GM19328 (cell line): Measurements from ENCODE around the gene AEBP1.
A peak's percentile ranks its signal among the peaks of the same experiment; 100 is the strongest.
"Not testable (repeated sequence)": the region's sequence is repeated elsewhere in the genome, so short reads cannot be mapped to it uniquely, and the experiment has no call there.

Experiments
- ATAC-seq: cut with Tn5 transposase; IDR thresholded peaks from one replicate; pipeline ENCODE4 v1.9.1; 2021; ENCODE audit warnings: mild to moderate bottlenecking, moderate library complexity; ENCODE audit not compliant: unreplicated experiment

The AEBP1 gene

GRCh38 chr7:44116789-44117666 is 12.9 kb downstream of the AEBP1 start:
- ATAC-seq = no peak

- no peak for ATAC-seq
These were observed 13.8 kb downstream of the AEBP1 start for GRCh38 chr7:44117801-44118429.

GRCh38 chr7:44119829-44120380 is 15.8 kb downstream of the AEBP1 start:
- no peak for ATAC-seq

- no peak for ATAC-seq
These were observed 16.2 kb downstream of the AEBP1 start for GRCh38 chr7:44120395-44120794.

GRCh38 chr7:44121761-44122420 is 17.7 kb downstream of the AEBP1 start:
- no peak for ATAC-seq

- ATAC-seq = no peak
These were observed 18.4 kb downstream of the AEBP1 start for GRCh38 chr7:44122529-44122928.

GRCh38 chr7:44123190-44124003 is 19.3 kb downstream of the AEBP1 start, which contains the start of gene POLD2:
POLD2 (minus strand) TSS chr7:44123548; CDS start chr7:44122053, 1,495 bp downstream.
- peak; percentile 99 for ATAC-seq

- no peak for ATAC-seq
These were observed 20.7 kb downstream of the AEBP1 start for GRCh38 chr7:44124822-44125202.

- not testable (repeated sequence) for ATAC-seq
These were observed 22.4 kb downstream of the AEBP1 start for GRCh38 chr7:44126574-44126973.

GRCh38 chr7:44127161-44127560 is 23.0 kb downstream of the AEBP1 start:
- no peak for ATAC-seq

- no peak for ATAC-seq
These were observed 24.8 kb downstream of the AEBP1 start for GRCh38 chr7:44128721-44129582.

- no peak for ATAC-seq
These were observed 27.3 kb downstream of the AEBP1 start for GRCh38 chr7:44131173-44132029.

GRCh38 chr7:44132039-44132438 is 27.9 kb downstream of the AEBP1 start:
- ATAC-seq = no peak

GRCh38 chr7:44133295-44133694 is 29.1 kb downstream of the AEBP1 start:
- no peak for ATAC-seq

- no peak for ATAC-seq
These were observed 30.9 kb downstream of the AEBP1 start for GRCh38 chr7:44134943-44135628.

GRCh38 chr7:44136731-44137130 is 32.6 kb downstream of the AEBP1 start:
- no peak for ATAC-seq

- ATAC-seq = no peak
These were observed 34.6 kb downstream of the AEBP1 start for GRCh38 chr7:44138698-44139097.
